SK-N-SH (cell line): ENCODE data around the gene MAPKAP1. TPM values are rescaled to one million over a fixed set of nuclear protein-coding genes. Genes with fewer than 3 reads are reported as not detected.

Experiments used
- CTCF ChIA-PET: fragments of 300-600, 350-600 bp; formaldehyde crosslinking; extraction: SDS; loops from one replicate; lab custom pipeline; 2021; lab: Yijun Ruan, JAX
- POLR2A ChIA-PET: fragments of 350-600 bp; sonication (Branson Sonifier 250); formaldehyde crosslinking; extraction: SDS; loops from one replicate; lab custom pipeline; 2020; ENCODE audit warnings: antibody characterized with exemption, inconsistent platforms; lab: Yijun Ruan, JAX
- DNase-seq: peaks from one replicate; pipeline ENCODE4 v3.0.0; 2012
- H2AFZ ChIP-seq: fragments of 200-600 bp; sonication (generic); 2 replicates; pipeline ENCODE4 v1.8.1; 2016; ENCODE audit warnings: antibody characterized with exemption, mild to moderate bottlenecking, low read depth
- H3F3A ChIP-seq: fragments of 200-600 bp; sonication (generic); replicated peaks from 2 replicates; pipeline ENCODE3; 2016; ENCODE audit warnings: antibody characterized with exemption, mild to moderate bottlenecking; ENCODE audit not compliant: insufficient read depth
- H3K27ac ChIP-seq, 2 experiments: fragments of 200-500 bp in 1 of 2; fragments of 200-600 bp in 1 of 2; sonication (Bioruptor generic) in 1 of 2; sonication (generic), shearing (Covaris generic) in 1 of 2; 2 replicates each; pipeline versions ENCODE4 v1.5.1 to v1.6.1; 2014 to 2016; ENCODE audit warnings: low read depth in 2 of 2, inconsistent platforms in 1 of 2, low read length in 1 of 2, mild to moderate bottlenecking in 1 of 2, mixed read lengths in 1 of 2
- H3K27me3 ChIP-seq: fragments of 200-600 bp; sonication (generic), shearing (Covaris generic); 2 replicates; pipeline ENCODE4 v1.6.1; 2016; ENCODE audit warnings: mixed run types; ENCODE audit not compliant: insufficient read depth
- H3K36me3 ChIP-seq, 2 experiments: fragments of 200-500 bp in 1 of 2; fragments of 200-600 bp in 1 of 2; sonication (Bioruptor generic) in 1 of 2; sonication (generic) in 1 of 2; replicated peaks in 1 of 2; 2 replicates each; pipeline versions ENCODE3 to v1.5.1; 2014 to 2016; ENCODE audit warnings: low read length in 1 of 2, mild to moderate bottlenecking in 1 of 2; ENCODE audit not compliant: insufficient read depth in 2 of 2, control insufficient read depth in 1 of 2
- H3K4me1 ChIP-seq, 2 experiments: fragments of 200-500 bp in 1 of 2; fragments of 200-600 bp in 1 of 2; sonication (Bioruptor generic) in 1 of 2; sonication (generic), shearing (Covaris generic) in 1 of 2; 2 replicates each; pipeline versions ENCODE4 v1.5.1 to v1.6.1; 2014 to 2016; ENCODE audit warnings: low read depth in 1 of 2, low read length in 1 of 2, mixed run types in 1 of 2; ENCODE audit not compliant: insufficient read depth in 2 of 2, control insufficient read depth in 1 of 2
- H3K4me2 ChIP-seq: fragments of 200-600 bp; sonication (generic), shearing (Covaris generic); 2 replicates; pipeline ENCODE4 v1.6.1; 2017; ENCODE audit warnings: mixed run types
- H3K4me3 ChIP-seq, 2 experiments: fragments of 200-500 bp in 1 of 2; fragments of 200-600 bp in 1 of 2; sonication (Bioruptor generic) in 1 of 2; sonication (generic), shearing (Covaris generic) in 1 of 2; 2 replicates each; pipeline versions ENCODE4 v1.5.1 to v1.8.1; 2014 to 2016; ENCODE audit warnings: low read depth in 2 of 2, inconsistent platforms in 1 of 2, low read length in 1 of 2, mild to moderate bottlenecking in 1 of 2, mixed read lengths in 1 of 2, moderate library complexity in 1 of 2
- H3K79me2 ChIP-seq: fragments of 200-600 bp; sonication (generic); 2 replicates; pipeline ENCODE4 v1.8.1; 2017; ENCODE audit warnings: mild to moderate bottlenecking; ENCODE audit not compliant: insufficient read depth
- H3K9ac ChIP-seq: fragments of 200-600 bp; sonication (generic); 2 replicates; pipeline ENCODE4 v1.6.1; 2017; ENCODE audit warnings: mixed run types
- H3K9me2 ChIP-seq: fragments of 200-600 bp; sonication (generic); 2 replicates; pipeline ENCODE4 v1.6.1; 2017; ENCODE audit warnings: mixed run types
- H3K9me3 ChIP-seq: fragments of 200-600 bp; sonication (generic); 2 replicates; pipeline ENCODE4 v1.6.1; 2017; ENCODE audit warnings: mixed run types, mild to moderate bottlenecking, moderate library complexity
- H4K20me1 ChIP-seq: fragments of 200-600 bp; sonication (generic); 2 replicates; pipeline ENCODE4 v1.6.1; 2017; ENCODE audit warnings: mild to moderate bottlenecking, mixed run types; ENCODE audit not compliant: insufficient read depth
- CHD2 ChIP-seq: fragments of 150-350 bp; IDR thresholded peaks from 2 replicates; pipeline ENCODE4 v1.6.1; 2018; ENCODE audit warnings: low read length; ENCODE audit not compliant: partially characterized antibody
- EP300 ChIP-seq, 2 experiments: IDR thresholded peaks; 2 replicates each; pipeline versions ENCODE4 v1.4.0 to v1.6.1; 2012; ENCODE audit warnings: borderline replicate concordance in 1 of 2, low read depth in 1 of 2, low read length in 1 of 2
- EZH2phosphoT487 ChIP-seq: fragments of 200-600 bp; sonication (generic); IDR thresholded peaks from 2 replicates; pipeline ENCODE4 v1.6.1; 2017; ENCODE audit warnings: low read depth, mixed run types, mild to moderate bottlenecking, antibody characterized with exemption, moderate library complexity, borderline replicate concordance
- FOXM1 ChIP-seq: IDR thresholded peaks from 2 replicates; pipeline ENCODE4 v1.4.0; 2012; ENCODE audit warnings: low read depth, mild to moderate bottlenecking
- IRF3 ChIP-seq: fragments of 150-350 bp; IDR thresholded peaks from 2 replicates; pipeline ENCODE4 v1.6.1; 2016; ENCODE audit warnings: mild to moderate bottlenecking, low read depth, low read length
- JUND ChIP-seq: IDR thresholded peaks from 2 replicates; pipeline ENCODE4 v1.4.0; 2012
- MAX ChIP-seq: IDR thresholded peaks from 2 replicates; pipeline ENCODE4 v1.4.0; 2012; ENCODE audit warnings: low read depth
- MXI1 ChIP-seq: IDR thresholded peaks from 2 replicates; pipeline ENCODE4 v1.6.1; 2012; ENCODE audit warnings: mild to moderate bottlenecking, low read depth, low read length, improper control_type of control experiment
- REST ChIP-seq: IDR thresholded peaks from 2 replicates; pipeline ENCODE4 v1.6.1; 2012; ENCODE audit warnings: mild to moderate bottlenecking, low read depth, low read length, moderate library complexity
- RXRA ChIP-seq: IDR thresholded peaks from 2 replicates; pipeline ENCODE4 v1.4.0; 2012; ENCODE audit warnings: low read depth, mild to moderate bottlenecking, borderline replicate concordance
- SIN3A ChIP-seq: IDR thresholded peaks from 2 replicates; pipeline ENCODE4 v1.6.1; 2012; ENCODE audit warnings: low read depth, mild to moderate bottlenecking, low read length, moderate library complexity, borderline replicate concordance
- TEAD4 ChIP-seq: IDR thresholded peaks from 2 replicates; pipeline ENCODE4 v1.4.0; 2012; ENCODE audit warnings: mild to moderate bottlenecking, borderline replicate concordance; ENCODE audit not compliant: insufficient read depth
- USF1 ChIP-seq: IDR thresholded peaks from 2 replicates; pipeline ENCODE4 v1.4.0; 2012; ENCODE audit warnings: low read depth, borderline replicate concordance
- YY1 ChIP-seq: IDR thresholded peaks from 2 replicates; pipeline ENCODE4 v1.4.0; 2012; ENCODE audit warnings: low read depth, mild to moderate bottlenecking
- WGBS: methylation state at CpG from one replicate; pipeline ENCODE4 v1.1.6; 2017; ENCODE audit warnings: low lambda C conversion rate; 5-methylcytosine and 5-hydroxymethylcytosine counted together
- polyA plus RNA-seq, 3 experiments: library from polyadenylated mRNA; depleted of rRNA; stranded (reverse); fragments of >200 nt; gene quantifications; 2 replicates each; pipeline ENCODE4 v1.2.3, GENCODE V29; 2012

The MAPKAP1 gene
- polyA plus RNA-seq, 1 of the 3 experiments (the other 2 are of a cell fraction) = 117 TPM

- TF ChIP-seq SIN3A = peak; percentile 74; the same call in 1 of the 2 replicates
- peak; percentile 90 for TF ChIP-seq TEAD4
- TF ChIP-seq EP300 (IDR thresholded peaks at IDR 0.05; ENCODE audit: borderline replicate concordance in 1 of 2, low read depth in 1 of 2, low read length in 1 of 2) = peak in 1 of 2 experiments; percentile 97; a peak in 2 of 4 replicates
- no peak for TF ChIP-seq USF1
- 0 out of 2 replicates have a peak, but pooled peaks have one; percentile 30 for TF ChIP-seq MAX
- TF ChIP-seq YY1 = no peak
- TF ChIP-seq JUND = peak; percentile 96
- TF ChIP-seq REST = peak; percentile 73
- no peak for TF ChIP-seq IRF3
These were observed 57.7 kb downstream of the MAPKAP1 start (continued) for GRCh38 chr9:125649315-125649714.

- WGBS = 75% methylated on average over 1 of the region's 1 CpG
- no peak overlapping the region for H2AFZ ChIP-seq
- no peaks in the 10 kb centered on the region for H3K9me2 ChIP-seq
- peak overlapping the region in 1 of 2 experiments; percentile 98; a peak in 2 of 4 replicates for H3K27ac ChIP-seq
- peaks cover 54% of the 10 kb centered on the region for H3F3A ChIP-seq
- TF ChIP-seq MXI1 (no peak), IRF3 (no peak), RXRA (no peak), EZH2phosphoT487 (no peak), FOXM1 (no peak), JUND (no peak), CHD2 (no peak), YY1 (no peak)
- peaks cover 85% of the 10 kb centered on the region for H3K79me2 ChIP-seq
- no peaks in the 10 kb centered on the region for H4K20me1 ChIP-seq
- H3K27me3 ChIP-seq = no peaks in the 10 kb centered on the region
- no peaks in the 10 kb centered on the region for H3K36me3 ChIP-seq
- H3K9ac ChIP-seq = no peak overlapping the region
- no peaks in the 10 kb centered on the region for H3K9me3 ChIP-seq
- peaks cover 18 to 30% of the 10 kb centered on the region in 2 experiments for H3K4me1 ChIP-seq
- H3K4me3 ChIP-seq = no peak overlapping the region
- ChIA-PET POLR2A (interaction anchor here (0.7 kb wide), 1 partner anchor 40 kb away, joined by 3 read pairs; no protein-coding TSS in a partner anchor), CTCF (interaction anchor here (1.2 to 1.5 kb wide), 3 partner anchors 10 to 241 kb away, joined by 3 to 7 read pairs (median 3); no protein-coding TSS in a partner anchor)
- DNase-seq = no peak
- H3K4me2 ChIP-seq = peak overlapping the region; percentile 49
These were observed 58.7 kb downstream of the MAPKAP1 start for GRCh38 chr9:125648294-125648693.
